H1 (cell line): ENCODE data around the gene KMT2A. TPM values are rescaled to one million over a fixed set of nuclear protein-coding genes. Genes with fewer than 3 reads are reported as not detected.

Source experiments
- YY1 ChIP-seq: IDR thresholded peaks from 2 replicates; pipeline ENCODE4 v1.6.1; 2011; ENCODE audit warnings: low read depth, mild to moderate bottlenecking, low read length
- polyA plus RNA-seq, 7 experiments: library from polyadenylated mRNA; depleted of rRNA in 3 of 7; stranded (reverse) in 5 of 7; unstranded in 2 of 7; fragments of >200 nt in 5 of 7; fragments of 200-250 nt in 2 of 7; gene quantifications; 1 replicate in 5 of 7; 2 replicates in 1 of 7; 4 replicates in 1 of 7; pipeline versions ENCODE4 v1.2.1 to v1.2.3, GENCODE V29; 2011 to 2013; ENCODE audit warnings: missing spikeins in 2 of 7, mixed read lengths in 2 of 7
- total RNA-seq: library from RNA; stranded (reverse); fragmentation: NEBNext Ultra II Directional; extraction: Animal tissue kit (Norgen Biotek cat#: 25700); gene quantifications from 2 replicates; pipeline ENCODE4 v1.2.1, GENCODE V29; 2021

KMT2A gene
- total and polyA plus RNA-seq, 2 of the 8 experiments (the other 6 are each of a cell fraction or from before 2014, with no cell fraction given), result 35.9 to 62.1 TPM

DNA sequence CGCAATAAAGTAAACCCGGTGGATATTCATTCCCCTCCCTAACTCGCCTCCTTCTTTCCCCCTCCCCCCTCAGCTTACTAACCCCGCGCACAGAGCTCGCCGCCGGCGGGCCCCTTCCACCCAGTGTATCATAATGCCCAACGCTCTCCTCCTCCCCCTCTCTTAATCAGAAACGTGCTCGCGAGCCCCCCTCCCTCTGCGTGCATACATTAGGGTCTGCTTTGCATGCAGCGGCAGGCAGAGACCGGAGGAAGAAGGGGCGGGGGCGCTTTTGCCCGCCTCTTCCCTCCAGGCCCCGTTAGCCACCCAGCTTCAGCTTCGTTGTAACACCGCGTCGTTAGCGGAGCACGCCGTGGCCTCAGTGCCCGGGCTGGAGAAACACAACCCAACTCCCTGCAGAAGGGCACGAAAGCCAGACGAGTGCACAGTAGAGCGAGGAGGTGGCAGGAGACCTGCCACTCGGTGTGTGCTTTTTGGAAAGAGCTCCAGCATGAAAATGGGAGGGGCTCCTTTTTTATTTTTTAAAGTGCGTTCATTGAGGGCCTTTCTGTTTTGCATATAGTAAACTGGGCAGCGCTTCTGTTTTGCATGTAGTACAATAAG is 901 bp upstream of the KMT2A start (continued):
- TF ChIP-seq YY1, result 0 out of 2 replicates have a peak, but pooled peaks have one; percentile 26
